Esophagus muscularis mucosa (tissue), 4 donors: ENCODE measurements around the gene CKB. TPM values are rescaled to one million over a fixed set of nuclear protein-coding genes. Genes with fewer than 3 reads are reported as not detected.

Source experiments
- DNase-seq: peaks from one replicate; pipeline ENCODE4 v3.0.0-alpha.2; 2017; ENCODE audit errors: extremely low spot score
- H3K27ac ChIP-seq, 4 donors: fragments of 200-600 bp; sonication (generic); replicated peaks in 1 of 4; 1 replicate in 3 of 4; 2 replicates in 1 of 4; pipeline ENCODE4 v1.5.1; 2016 to 2019; ENCODE audit warnings: mild to moderate bottlenecking in 1 of 4
- H3K27me3 ChIP-seq, 4 donors: fragments of 200-600 bp; sonication (generic); one replicate each; pipeline versions ENCODE4 v1.5.1 to v1.6.0; 2016 to 2019
- H3K36me3 ChIP-seq, 4 donors: fragments of 200-600 bp; sonication (generic); one replicate each; pipeline ENCODE4 v1.5.1; 2016 to 2019
- H3K4me1 ChIP-seq, 4 donors: fragments of 200-600 bp; sonication (generic); one replicate each; pipeline ENCODE4 v1.5.1; 2016 to 2019
- H3K4me3 ChIP-seq, 4 donors: fragments of 200-600 bp; sonication (generic); 1 replicate in 2 of 4; 2 replicates in 2 of 4; pipeline ENCODE4 v1.5.1; 2016 to 2019; ENCODE audit warnings: mild to moderate bottlenecking in 4 of 4, moderate library complexity in 1 of 4
- H3K9me3 ChIP-seq, 4 donors: fragments of 200-600 bp; sonication (generic); 1 replicate in 3 of 4; 2 replicates in 1 of 4; pipeline ENCODE4 v1.5.1; 2016 to 2019
- EP300 ChIP-seq: sonication (generic); formaldehyde crosslinking; IDR thresholded peaks from one replicate; pipeline ENCODE4 v1.6.1; 2017; ENCODE audit warnings: antibody characterized with exemption
- POLR2A ChIP-seq: fragments of 450-650 bp; IDR thresholded peaks from one replicate; pipeline ENCODE4 v1.6.1; 2017; ENCODE audit warnings: antibody characterized with exemption, moderate library complexity, mild to moderate bottlenecking, low read depth
- POLR2AphosphoS5 ChIP-seq, 2 donors: sonication (generic); formaldehyde crosslinking; IDR thresholded peaks; one replicate each; pipeline ENCODE4 v1.6.1; 2017; ENCODE audit warnings: antibody characterized with exemption in 2 of 2
- WGBS: methylation state at CpG from one replicate; pipeline ENCODE4 v1.1.5; 2018; 5-methylcytosine and 5-hydroxymethylcytosine counted together
- intact Hi-C: fragments of 100-400 bp; cut with DNase I; formaldehyde crosslinking; loops from one replicate; pipeline ENCODE4 v1.15.1; 2023
- total RNA-seq, 4 donors: library from RNA; depleted of rRNA; stranded (reverse); fragments of >200 nt; gene quantifications; one replicate each; pipeline versions ENCODE4 v1.1.0 to v1.2.1, GENCODE V29; 2016
- TF ChIP-seq, protein P1 (sequence below), 3 experiments: fragments of 200-600 bp in 2 of 3; fragments of 450-650 bp in 1 of 3; sonication (generic) in 2 of 3; IDR thresholded peaks; one replicate each; pipeline ENCODE4 v1.5.1; 2017 to 2019; ENCODE audit warnings: antibody characterized with exemption in 3 of 3, mild to moderate bottlenecking in 2 of 3, moderate library complexity in 1 of 3

CKB gene
- total RNA-seq: 1,000 to 10,000 TPM in 3 of 4 donors, 100 to 1,000 TPM in 1; 917 to 1,843 (median 1,284) TPM

DNA sequence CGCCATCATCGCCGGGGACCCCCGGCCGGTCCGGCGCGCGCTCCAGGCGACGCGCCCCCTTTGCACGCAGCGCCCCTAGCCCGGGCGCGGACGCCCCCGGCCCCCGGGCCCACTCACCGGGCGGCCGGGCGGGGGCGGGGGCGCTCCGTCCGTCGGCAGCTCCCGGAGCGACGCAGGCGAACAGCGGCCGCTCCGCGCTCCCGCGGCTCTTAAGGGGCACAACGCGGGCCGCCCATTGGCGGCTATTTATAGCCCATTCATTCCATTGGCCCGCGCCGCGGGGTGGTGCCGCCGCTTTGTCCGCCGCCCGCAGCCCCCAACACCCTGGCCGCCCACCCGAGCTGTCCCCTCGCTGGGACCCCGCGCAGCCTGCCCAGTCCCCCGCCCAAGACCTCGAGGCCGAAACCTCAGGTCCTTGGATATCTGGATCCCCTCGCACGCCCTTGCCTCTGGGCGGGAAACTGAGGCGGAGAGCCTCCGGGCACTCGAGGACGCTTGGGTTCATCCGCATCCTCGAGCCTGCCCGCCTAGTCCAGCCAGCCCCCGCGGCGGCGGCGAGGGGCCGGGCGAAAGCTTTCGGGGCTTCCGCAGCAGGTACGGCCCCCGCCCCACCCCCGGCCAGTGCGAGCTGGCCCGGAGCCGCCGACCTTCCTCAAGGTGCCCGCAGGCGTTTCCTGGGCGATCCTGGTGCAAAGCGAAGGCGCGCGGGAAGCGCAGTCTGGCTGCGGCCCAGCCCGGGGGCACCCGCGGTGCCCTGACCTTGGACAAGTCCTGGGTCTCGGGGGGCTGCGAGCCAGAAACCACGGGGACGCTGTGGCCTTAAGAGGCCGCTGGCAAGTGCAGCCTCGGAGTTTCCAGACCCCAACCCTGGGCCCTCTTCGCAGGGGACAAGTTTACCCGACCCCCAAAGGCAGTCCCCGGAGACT, at the start of gene CKB:
TSS of gene CKB (minus strand) at position 182 of the 926 bp plus-strand sequence. CDS start 337 bp downstream, outside the sequence.
- H3K4me3 ChIP-seq: peak within 1 kb of the TSS; percentile 80 to 91 (median 85)

GRCh38 chr14:103569408-103569807, 46.8 kb upstream of the CKB start:
- H3K4me3 ChIP-seq: no peak overlapping the region
- WGBS: 76% methylated on average over 11 of the region's 11 CpGs
- no peaks in the 10 kb centered on the region for H3K27me3 ChIP-seq
- H3K4me1 ChIP-seq: peaks cover 15 to 71% (median 48%) of the 10 kb centered on the region in 4 donors
- DNase-seq: no peak
- H3K9me3 ChIP-seq: no peaks in the 10 kb centered on the region
- intact Hi-C loops: no loop called here
- TF ChIP-seq EP300: no peak
- no peak overlapping the region for H3K27ac ChIP-seq
- peaks cover 0 to 16% (median 15%) of the 10 kb centered on the region in 4 donors for H3K36me3 ChIP-seq

More for the DNA sequence above, at the start of gene CKB:
- peaks cover 0 to 9% (median 4%) of the 10 kb centered on the region in 4 donors for H3K27me3 ChIP-seq
- H3K4me1 ChIP-seq: peaks cover 62 to 84% (median 78%) of the 10 kb centered on the region in 4 donors
- peaks cover 3 to 19% (median 12%) of the 10 kb centered on the region in 4 donors for H3K36me3 ChIP-seq
- no peaks in the 10 kb centered on the region for H3K9me3 ChIP-seq
- H3K27ac ChIP-seq: peak within 1 kb of the TSS; percentile 96 to 98 (median 97)
- TF ChIP-seq POLR2AphosphoS5 (IDR thresholded peaks at IDR 0.05): peak; percentile 80 to 93
- TF ChIP-seq EP300: no peak
- intact Hi-C loops: no loop called here
- no peak for DNase-seq
- 29% methylated on average over 9 of the region's 107 CpGs for WGBS

DNA sequence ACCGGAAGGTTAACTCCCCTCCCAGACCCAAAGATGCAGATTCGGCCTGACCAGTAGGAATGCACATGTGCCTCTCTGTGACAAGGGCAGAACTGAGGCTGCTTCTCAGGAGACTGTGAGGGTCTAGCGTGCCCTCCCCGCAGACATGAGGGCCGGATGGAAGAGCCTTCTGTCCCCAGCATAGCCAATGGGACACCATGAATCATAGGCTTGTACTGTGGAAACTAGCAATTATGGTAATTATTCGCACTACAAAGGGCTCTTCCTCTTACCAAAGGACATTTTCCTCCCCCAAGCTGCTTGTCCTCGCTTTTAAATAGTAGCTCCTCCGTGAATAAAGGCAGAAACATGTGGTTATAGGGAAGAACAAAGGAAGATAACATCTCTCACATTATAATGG, 46.3 kb upstream of the CKB start:
- intact Hi-C loops: no loop called here
- Histone ChIP-seq H3K27ac (no peak overlapping the region), H3K4me3 (no peak overlapping the region), H3K9me3 (no peaks in the 10 kb centered on the region), H3K27me3 (no peaks in the 10 kb centered on the region), H3K4me1 (peaks cover 18 to 72% (median 48%) of the 10 kb centered on the region in 4 donors), H3K36me3 (peaks cover 0 to 13% (median 11%) of the 10 kb centered on the region in 4 donors)
- TF ChIP-seq POLR2A (no peak), POLR2AphosphoS5 (IDR thresholded peaks at IDR 0.05) (no peak), EP300 (no peak)
- TF ChIP-seq, protein P1, sequence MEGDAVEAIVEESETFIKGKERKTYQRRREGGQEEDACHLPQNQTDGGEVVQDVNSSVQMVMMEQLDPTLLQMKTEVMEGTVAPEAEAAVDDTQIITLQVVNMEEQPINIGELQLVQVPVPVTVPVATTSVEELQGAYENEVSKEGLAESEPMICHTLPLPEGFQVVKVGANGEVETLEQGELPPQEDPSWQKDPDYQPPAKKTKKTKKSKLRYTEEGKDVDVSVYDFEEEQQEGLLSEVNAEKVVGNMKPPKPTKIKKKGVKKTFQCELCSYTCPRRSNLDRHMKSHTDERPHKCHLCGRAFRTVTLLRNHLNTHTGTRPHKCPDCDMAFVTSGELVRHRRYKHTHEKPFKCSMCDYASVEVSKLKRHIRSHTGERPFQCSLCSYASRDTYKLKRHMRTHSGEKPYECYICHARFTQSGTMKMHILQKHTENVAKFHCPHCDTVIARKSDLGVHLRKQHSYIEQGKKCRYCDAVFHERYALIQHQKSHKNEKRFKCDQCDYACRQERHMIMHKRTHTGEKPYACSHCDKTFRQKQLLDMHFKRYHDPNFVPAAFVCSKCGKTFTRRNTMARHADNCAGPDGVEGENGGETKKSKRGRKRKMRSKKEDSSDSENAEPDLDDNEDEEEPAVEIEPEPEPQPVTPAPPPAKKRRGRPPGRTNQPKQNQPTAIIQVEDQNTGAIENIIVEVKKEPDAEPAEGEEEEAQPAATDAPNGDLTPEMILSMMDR (IDR thresholded peaks at IDR 0.05): no peak
- DNase-seq: no peak
- 58% methylated on average over 8 of the region's 8 CpGs for WGBS

DNA sequence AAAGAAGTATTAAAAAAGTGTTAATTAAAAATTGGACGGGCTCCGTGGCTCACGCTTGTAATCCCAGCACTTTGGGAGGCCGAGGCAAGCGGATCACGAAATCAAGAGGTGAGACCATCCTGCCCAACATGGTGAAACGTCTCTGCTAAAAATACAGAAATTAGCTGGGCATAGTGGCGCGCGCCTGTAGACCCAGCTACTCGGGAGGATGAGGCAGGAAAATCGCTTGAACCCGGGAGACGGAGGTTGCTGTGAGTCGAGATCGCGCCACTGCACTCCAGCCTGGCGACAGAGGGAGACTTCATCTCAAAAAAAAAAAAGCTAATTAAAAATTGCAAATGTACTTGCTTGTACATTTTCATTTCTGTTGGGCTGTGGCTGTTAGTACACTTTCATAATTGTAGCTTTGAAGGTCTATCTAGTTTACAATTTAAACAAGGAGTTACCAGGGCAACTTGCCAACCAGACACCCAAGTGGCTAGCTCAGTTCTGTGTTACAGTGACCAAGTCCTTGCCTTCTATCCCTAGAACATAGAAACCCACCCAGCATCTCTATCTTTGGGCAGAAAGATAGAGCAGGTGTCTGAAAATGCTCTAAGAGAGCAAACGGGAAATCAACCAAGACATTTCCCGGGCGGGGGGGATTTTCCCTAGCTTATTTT, 41.3 kb upstream of the CKB start:
- no peak for DNase-seq
- Histone ChIP-seq H3K27ac (peak overlapping the region; percentile 91 to 98 (median 96)), H3K27me3 (no peaks in the 10 kb centered on the region), H3K4me3 (peak overlapping the region; percentile 74 to 94 (median 87)), H3K9me3 (no peaks in the 10 kb centered on the region), H3K4me1 (peaks cover 43 to 83% (median 61%) of the 10 kb centered on the region in 4 donors), H3K36me3 (peaks cover 4 to 20% (median 17%) of the 10 kb centered on the region in 4 donors)
- no peak for TF ChIP-seq POLR2A
- TF ChIP-seq, protein P1 (IDR thresholded peaks at IDR 0.05): no peak
- TF ChIP-seq POLR2AphosphoS5 (IDR thresholded peaks at IDR 0.05): no peak
- TF ChIP-seq EP300: no peak
- intact Hi-C loops: no loop called here
- 69% methylated on average over 21 of the region's 21 CpGs for WGBS

- intact Hi-C loops: no loop called here
- H3K27me3 ChIP-seq: no peaks in the 10 kb centered on the region
Observed at GRCh38 chr14:103563226-103563620, 40.6 kb upstream of the CKB start.

More at GRCh38 chr14:103563226-103563620, 40.6 kb upstream of the CKB start:
- WGBS: 1% methylated on average over 16 of the region's 22 CpGs
- peak overlapping the region; percentile 91 to 98 (median 96) for H3K27ac ChIP-seq
- TF ChIP-seq POLR2A (no peak), EP300 (no peak), POLR2AphosphoS5 (IDR thresholded peaks at IDR 0.05) (no peak)
- TF ChIP-seq, protein P1 (IDR thresholded peaks at IDR 0.05): no peak
- H3K4me3 ChIP-seq: peak overlapping the region; percentile 74 to 94 (median 87)
- peaks cover 51 to 86% (median 68%) of the 10 kb centered on the region in 4 donors for H3K4me1 ChIP-seq
- DNase-seq: no peak
- no peaks in the 10 kb centered on the region for H3K9me3 ChIP-seq
- peaks cover 4 to 26% (median 24%) of the 10 kb centered on the region in 4 donors for H3K36me3 ChIP-seq
